ENCODE results near the gene SLC28A1.
A peak's percentile ranks its signal among the peaks of the same experiment; 100 is the strongest.

Gene SLC28A1
- total RNA-seq: 0 reads per million in 4 donors

DNA sequence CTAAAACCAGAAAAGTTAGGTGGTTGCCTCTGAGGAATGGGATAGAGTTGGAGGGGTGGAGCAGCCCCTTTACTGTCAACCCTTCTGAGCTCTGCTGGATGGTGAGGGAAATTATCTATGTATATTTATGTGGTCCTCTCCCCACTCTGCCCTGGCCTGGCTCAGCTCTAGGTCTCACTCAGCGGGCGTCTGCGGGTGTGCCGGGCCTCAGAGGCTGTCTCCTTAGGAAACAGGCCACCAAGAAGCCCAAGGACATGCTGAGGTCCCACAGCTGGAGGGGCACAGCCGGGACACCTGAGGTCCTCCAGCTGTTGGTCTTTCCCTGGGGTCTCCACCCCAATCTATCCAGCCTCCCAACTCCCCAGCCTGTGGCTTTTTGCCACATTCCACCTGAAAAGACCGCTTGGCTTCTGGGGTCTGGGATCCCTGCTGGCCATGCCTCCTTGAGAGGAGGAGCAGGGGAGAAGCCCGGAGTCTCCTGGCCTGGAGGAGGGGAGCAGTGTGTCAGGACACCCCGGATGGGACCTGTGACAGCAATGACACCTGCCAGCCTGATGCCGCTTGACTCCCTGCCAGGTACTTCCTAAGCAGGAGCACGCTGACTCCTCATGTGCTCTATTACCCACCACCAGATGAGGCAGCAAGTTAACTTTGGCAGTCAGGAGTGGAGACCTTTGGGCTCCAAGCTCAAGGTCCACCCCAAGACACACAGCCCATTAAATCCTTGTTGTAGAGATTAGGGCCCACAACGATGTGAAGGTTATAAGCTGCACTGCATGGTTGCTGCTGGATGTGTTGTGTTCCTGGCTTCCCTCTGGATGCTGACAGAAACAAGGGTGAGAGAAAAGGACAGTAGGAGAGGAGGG is at the start of gene SLC28A1:
Gene SLC28A1, plus strand, starts transcription at position 747 of the 866 bp plus-strand sequence. CDS start 3,099 bp downstream, outside the sequence.
- DNase-seq: no peak

- no peak for DNase-seq
Measured at GRCh38 chr15:84834969-84835368, 49.5 kb upstream of the SLC28A1 start.

GRCh38 chr15:84835661-84836337 is 48.7 kb upstream of the SLC28A1 start:
- DNase-seq: no peak

DNA sequence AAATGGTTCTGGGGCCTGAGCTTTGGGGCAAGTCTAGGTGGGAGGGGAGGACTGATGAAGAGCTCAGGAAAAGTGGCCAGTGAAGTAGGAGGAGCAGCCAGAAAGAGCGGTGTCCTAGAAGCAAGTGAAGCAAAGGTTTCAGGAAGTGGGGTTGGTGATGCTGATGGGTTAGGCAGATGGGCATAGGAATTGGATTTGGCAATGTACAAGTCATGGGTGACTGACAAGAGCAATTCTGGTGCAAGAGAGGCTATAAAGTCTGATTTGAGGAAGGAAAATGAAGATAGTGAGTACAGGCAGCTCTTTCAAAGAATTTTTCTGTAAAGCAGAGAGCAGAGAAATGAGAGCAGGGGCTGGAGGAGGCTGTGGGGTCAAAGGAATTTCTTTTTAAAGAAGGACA is 47.6 kb upstream of the SLC28A1 start:
- no peak for DNase-seq

DNA sequence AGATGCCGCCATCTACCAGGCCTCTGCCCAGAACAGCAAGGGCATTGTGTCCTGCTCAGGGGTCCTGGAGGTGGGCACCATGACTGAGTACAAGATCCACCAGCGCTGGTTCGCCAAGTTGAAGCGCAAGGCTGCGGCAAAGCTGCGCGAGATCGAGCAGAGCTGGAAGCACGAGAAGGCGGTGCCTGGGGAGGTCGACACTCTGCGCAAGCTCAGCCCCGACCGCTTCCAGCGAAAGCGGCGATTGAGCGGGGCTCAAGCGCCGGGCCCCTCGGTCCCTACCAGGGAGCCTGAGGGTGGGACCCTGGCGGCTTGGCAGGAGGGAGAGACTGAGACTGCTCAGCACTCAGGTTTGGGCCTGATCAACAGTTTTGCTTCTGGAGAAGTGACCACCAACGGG is 44.7 kb upstream of the SLC28A1 start:
- no peak for DNase-seq

DNA sequence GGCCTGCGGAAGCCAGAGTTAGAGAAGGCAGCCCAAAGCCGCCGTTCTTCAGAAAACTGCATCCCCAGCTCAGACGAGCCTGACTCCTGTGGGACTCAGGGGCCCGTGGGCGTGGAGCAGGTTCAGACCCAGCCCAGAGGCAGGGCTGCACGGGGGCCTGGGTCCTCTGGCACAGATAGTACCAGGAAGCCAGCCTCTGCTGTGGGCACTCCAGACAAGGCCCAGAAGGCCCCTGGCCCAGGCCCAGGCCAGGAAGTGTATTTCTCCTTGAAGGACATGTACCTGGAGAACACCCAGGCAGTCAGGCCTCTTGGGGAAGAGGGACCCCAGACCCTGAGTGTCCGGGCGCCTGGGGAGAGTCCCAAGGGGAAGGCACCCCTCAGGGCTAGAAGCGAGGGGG is 44.2 kb upstream of the SLC28A1 start:
- no peak for DNase-seq

DNA sequence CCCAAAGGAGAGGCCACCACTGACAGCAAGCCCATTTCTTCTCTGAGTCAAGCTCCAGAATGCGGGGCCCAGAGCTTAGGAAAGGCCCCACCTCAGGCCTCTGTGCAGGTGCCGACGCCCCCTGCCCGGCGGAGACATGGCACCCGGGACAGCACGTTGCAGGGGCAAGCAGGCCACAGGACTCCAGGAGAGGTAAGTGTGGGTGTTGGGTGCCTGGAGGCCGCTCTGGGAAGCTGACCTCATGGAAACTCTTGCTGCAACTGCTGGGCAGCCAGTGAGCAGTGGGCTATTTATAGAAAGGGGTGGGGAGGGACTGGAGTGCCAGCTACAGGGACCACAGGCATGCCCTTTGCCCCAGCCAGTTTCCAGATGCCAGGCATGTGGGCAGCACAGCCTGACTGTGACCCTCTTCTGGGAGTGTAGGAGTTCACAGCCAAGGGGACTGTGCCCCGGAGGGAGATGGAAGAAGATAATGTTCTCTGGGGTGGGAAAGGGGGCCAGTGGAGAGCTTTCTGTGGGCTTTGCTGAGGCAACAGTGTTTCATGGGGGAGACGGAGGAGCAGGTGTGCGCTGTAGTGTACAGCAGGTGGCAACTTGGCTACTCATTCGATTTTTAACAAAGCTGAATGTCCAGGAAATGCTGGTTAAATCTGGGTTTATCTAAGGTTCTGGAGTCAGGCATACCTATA is 43.6 kb upstream of the SLC28A1 start:
- no peak for DNase-seq

DNA sequence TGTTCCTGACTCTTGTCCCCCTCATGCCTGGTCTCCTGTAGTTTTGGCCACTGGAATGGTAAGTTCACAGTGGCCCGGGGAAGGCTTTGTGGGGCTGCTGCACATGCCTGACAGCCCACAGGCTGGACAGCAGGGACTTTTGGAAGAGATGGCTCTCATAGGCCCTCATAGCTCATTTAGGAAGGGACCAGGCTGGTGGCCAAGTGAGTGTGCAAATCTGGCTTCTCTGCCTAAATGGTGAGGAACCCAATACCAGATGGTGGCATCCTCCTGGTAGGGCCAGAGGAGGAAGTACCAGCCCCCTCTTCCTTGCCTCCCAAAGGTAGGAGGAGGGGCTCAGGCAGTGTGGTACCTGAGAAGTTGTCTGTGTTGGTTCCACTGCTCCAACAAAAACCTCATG is 41.7 kb upstream of the SLC28A1 start:
- no peak for DNase-seq

- no peak for DNase-seq
Measured at GRCh38 chr15:84844964-84845363, 39.5 kb upstream of the SLC28A1 start.

DNA sequence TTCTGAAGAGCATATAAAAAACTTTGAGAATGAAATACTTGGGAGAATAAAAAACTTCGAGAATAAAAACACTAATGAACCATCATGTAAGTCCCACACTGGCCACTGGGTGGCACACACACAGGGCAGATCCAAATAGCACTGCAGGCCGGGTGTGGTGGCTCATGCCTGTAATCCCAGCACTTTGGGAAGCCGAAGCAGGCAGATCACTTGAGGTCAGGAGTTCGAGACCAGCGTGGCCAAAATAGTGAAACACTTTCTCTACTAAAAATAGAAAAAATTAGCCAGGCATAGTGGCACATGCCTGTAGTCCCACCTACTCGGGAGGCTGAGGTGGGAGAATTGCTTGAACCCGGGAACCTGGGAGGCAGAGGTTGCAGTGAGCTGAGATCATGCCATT is 38.8 kb upstream of the SLC28A1 start:
- peak in 2 of 5 donors; percentile 15 to 27 for DNase-seq

- no peak for DNase-seq
Measured at GRCh38 chr15:84846269-84846668, 38.2 kb upstream of the SLC28A1 start.

- DNase-seq: no peak
Measured at GRCh38 chr15:84847382-84847781, 37.1 kb upstream of the SLC28A1 start.

GRCh38 chr15:84852212-84852611 is 32.2 kb upstream of the SLC28A1 start:
- DNase-seq: no peak

DNA sequence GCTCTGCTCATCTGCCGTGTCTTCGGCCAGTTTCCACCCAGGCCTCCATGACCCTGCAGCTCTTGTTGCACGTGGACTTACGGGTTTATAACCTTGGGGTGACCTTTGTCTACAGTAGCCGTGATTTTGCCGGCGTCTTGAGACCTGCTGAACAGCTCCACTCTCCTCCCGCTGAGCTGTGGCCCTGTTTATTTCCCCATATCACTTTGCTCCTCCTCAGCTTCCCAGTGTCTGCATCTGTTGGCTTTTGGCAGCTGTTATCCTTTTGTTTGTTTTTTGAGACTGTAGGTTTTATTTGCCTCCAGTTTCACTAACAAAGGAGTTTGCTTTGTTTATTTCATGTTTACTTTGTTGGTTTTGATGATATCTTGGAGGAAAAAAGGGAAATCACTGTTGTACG is 29.3 kb upstream of the SLC28A1 start:
- DNase-seq: no peak

- no peak for DNase-seq
Measured at GRCh38 chr15:84855765-84856164, 28.7 kb upstream of the SLC28A1 start.

DNA sequence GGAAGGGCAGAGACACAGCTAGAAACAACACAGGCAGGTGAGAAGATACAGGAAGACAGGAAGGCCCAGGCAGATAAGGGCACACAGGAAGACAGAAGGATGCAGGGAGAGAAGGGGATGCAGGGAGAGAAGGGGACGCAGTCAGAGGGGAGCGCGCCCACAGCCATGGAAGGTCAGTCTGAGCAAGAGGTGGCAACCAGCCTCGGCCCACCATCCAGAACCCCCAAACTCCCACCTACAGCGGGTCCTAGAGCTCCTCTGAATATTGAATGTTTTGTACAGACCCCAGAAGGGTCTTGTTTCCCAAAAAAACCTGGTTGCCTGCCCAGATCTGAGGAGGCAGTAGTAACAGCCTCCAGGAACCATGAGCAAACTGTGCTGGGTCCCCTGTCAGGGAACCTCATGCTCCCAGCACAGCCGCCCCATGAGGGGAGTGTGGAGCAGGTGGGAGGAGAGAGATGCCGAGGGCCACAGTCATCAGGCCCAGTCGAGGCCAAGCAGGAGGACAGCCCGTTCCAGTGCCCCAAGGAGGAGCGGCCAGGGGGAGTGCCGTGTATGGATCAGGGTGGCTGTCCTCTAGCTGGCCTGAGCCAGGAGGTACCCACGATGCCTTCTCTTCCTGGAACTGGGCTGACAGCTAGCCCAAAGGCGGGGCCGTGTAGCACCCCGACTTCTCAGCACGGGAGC is 27.6 kb upstream of the SLC28A1 start:
- DNase-seq: no peak

- DNase-seq: no peak
Measured at GRCh38 chr15:84857418-84858004, 27.0 kb upstream of the SLC28A1 start.

DNA sequence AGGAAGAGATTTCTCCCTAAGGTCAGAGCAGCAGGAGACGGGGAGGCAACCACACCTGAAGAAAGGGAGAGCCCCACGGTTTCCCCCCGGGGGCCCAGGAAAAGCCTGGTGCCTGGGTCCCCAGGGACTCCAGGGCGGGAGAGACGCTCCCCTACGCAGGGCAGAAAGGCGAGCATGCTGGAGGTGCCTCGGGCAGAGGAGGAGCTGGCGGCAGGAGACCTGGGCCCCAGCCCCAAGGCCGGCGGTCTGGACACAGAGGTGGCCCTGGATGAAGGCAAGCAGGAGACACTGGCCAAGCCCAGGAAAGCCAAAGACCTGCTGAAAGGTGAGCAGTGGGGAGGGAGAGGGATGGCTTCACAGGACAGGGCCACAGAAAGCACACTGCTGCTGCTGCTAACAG is 26.2 kb upstream of the SLC28A1 start:
- DNase-seq: no peak

DNA sequence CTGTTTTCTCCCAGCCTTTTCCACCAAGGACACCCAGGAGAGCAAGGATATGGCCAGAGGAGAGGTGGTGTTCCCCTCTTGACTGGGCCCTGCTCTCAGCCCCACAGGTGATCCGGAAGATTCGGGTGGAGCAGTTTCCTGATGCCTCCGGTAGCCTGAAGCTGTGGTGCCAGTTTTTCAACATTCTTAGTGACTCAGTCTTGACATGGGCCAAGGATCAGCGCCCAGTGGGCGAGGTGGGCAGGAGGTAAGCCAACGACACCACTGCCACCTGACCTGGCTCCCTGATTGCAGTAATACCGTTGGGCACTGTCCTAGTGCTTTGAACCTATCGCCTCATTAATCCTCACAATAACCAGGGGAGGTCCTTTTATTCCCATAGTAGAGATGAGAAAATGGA is 25.3 kb upstream of the SLC28A1 start:
- no peak for DNase-seq

- no peak for DNase-seq
Measured at GRCh38 chr15:84859651-84860050, 24.8 kb upstream of the SLC28A1 start.

DNA sequence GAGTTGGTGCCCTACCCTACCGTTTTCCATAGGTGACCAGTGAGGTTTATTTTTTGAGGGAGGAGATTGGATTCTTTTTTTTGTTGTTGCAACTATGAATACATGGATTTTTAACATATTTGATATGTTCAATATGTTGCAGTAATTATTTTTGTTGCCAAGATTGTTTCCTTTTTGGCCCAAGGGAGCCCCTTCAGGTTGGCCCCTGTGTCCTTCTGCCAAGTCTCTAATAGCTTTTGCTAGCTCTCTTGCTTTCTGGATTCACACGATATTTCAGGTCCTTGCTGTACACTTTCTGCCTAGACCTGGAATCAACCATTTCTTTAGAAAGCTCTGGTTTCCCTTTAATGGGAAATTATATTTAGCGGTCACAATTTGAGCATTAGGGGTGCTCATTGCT is 22.7 kb upstream of the SLC28A1 start:
- no peak for DNase-seq

DNA sequence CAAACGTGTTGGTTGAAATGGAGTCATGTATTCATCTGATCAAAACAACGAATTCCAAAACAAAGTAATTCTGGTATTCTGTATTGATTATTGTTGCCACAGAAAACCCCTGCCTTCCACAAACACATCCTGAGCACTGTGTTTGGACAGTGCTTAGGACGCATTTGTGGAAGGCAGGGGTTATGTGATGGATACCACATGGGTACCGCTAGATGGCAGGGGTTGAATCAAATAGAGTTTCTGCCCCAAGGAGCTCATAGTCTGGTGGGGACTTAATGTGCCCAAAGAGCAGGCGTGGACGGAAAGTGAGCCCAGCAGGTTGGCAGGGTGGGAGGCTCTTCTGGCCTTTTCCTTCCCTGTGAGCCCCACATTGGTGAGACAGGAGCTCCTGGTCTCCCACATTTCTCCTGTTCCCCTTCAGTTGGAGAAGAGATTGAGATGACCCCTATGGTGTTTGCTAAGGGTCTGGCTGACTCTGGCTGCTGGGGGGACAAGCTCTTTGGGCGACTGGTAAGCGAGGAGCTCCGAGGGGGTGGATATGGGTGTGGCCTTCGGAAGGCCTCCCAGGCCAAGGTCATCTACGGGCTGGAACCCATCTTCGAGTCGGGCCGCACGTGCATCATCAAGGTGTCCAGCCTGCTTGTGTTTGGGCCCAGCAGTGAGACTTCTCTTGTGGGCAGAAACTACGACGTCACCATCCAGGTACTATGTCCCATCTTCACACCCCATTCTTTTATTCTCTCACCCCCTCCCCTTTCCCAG is 22.1 kb upstream of the SLC28A1 start:
- DNase-seq: no peak
